Brain microvascular endothelial cell (primary cell): ENCODE measurements around the gene PTTG1IP.

ENCODE experiments used
- DNase-seq: peaks from one replicate; pipeline ENCODE4 v3.0.0-alpha.2; 2020
- H3K27ac ChIP-seq: fragments of 250-450 bp; sonication (Bioruptor Pico); 2 replicates; pipeline ENCODE4 v1.5.1; 2020; ENCODE audit warnings: mild to moderate bottlenecking, moderate library complexity
- H3K27me3 ChIP-seq: fragments of 250-450 bp; sonication (Bioruptor Pico); replicated peaks from 2 replicates; pipeline ENCODE4 v1.5.1; 2020; ENCODE audit warnings: mild to moderate bottlenecking
- H3K36me3 ChIP-seq: fragments of 250-450 bp; sonication (Bioruptor Pico); replicated peaks from 2 replicates; pipeline ENCODE4 v1.5.1; 2020; ENCODE audit warnings: mild to moderate bottlenecking
- H3K4me3 ChIP-seq: 2 replicates; pipeline ENCODE4 v1.5.1; 2011; ENCODE audit warnings: low read depth, mild to moderate bottlenecking, control low read depth, low read length, moderate library complexity
- CTCF ChIP-seq: IDR thresholded peaks from 2 replicates; pipeline ENCODE4 v1.5.1; 2011; ENCODE audit warnings: low read depth, mild to moderate bottlenecking, moderate library complexity, low read length, control low read depth, inconsistent platforms; ENCODE audit errors: missing control alignments
- in situ Hi-C: cut with HindIII; loops from 2 replicates; pipeline ENCODE4 v1.10.0; 2017; ENCODE audit warnings: low sequenced_read_pairs, low pct_ligation_motif_present

PTTG1IP gene

DNA sequence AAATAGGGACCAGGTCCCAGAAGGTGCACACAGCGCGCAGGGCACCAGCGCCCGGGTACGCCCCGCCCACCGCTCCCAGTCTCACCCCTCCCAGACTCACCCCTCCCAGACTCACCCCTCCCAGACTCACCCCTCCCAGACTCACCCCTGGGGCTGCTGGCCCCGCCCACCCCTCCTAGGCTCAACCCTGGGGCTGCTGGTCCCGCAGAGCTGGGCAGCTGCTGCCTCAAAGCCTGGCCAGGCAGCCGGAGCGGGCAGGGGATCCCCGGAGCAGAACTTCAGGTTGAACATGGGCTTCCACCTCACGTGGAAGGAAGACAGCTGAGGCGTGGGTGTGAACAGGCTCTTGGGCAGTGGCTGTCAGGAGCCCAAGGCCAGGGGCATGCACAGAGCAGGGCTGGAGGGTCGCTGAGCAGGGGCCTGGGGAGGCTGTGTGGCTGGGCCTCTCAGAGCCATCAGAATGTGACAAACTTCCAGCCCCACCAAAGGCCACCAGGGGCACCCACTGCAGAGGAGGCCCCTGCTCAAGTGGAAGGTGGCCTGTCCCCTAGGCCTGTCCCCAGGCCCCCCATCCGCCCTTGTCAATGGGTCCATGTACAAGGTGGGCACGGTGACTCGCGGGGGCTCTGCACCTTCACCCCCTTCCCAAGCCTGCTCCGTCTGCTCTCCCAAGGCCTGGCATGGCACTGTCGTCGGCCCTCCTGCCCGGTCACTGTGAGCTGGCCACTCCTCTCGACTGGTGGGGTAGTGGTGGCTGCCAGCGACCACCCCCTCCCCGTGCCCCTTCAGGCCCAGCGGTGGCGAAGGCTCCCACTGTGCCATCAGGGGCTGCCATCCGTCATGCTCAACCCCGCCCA lies 35.2 kb downstream of the PTTG1IP start:
- H3K27me3 ChIP-seq: peaks cover 15% of the 10 kb centered on the region
- H3K36me3 ChIP-seq: no peaks in the 10 kb centered on the region
- H3K27ac ChIP-seq: no peak overlapping the region
- in situ Hi-C loops: no loop called here
- DNase-seq: no peak
- H3K4me3 ChIP-seq: no peak overlapping the region
- no peak for TF ChIP-seq CTCF

GRCh38 chr21:44837537-44837936 lies 36.0 kb downstream of the PTTG1IP start:
- no peaks in the 10 kb centered on the region for H3K36me3 ChIP-seq
- H3K4me3 ChIP-seq: no peak overlapping the region
- no peak overlapping the region for H3K27ac ChIP-seq
- TF ChIP-seq CTCF: no peak
- DNase-seq: no peak
- peaks cover 10% of the 10 kb centered on the region for H3K27me3 ChIP-seq
- in situ Hi-C loops: no loop called here

GRCh38 chr21:44836666-44837471 lies 36.6 kb downstream of the PTTG1IP start:
- H3K27me3 ChIP-seq: peaks cover 6% of the 10 kb centered on the region
- no peak overlapping the region for H3K27ac ChIP-seq
- no peak for TF ChIP-seq CTCF
- H3K36me3 ChIP-seq: no peaks in the 10 kb centered on the region
- in situ Hi-C loops: no loop called here
- DNase-seq: no peak
- no peak overlapping the region for H3K4me3 ChIP-seq

- in situ Hi-C loops: no loop called here
- Histone ChIP-seq H3K27ac (no peak overlapping the region), H3K36me3 (no peaks in the 10 kb centered on the region), H3K27me3 (peaks cover 3% of the 10 kb centered on the region), H3K4me3 (no peak overlapping the region)
- DNase-seq: no peak
- TF ChIP-seq CTCF: no peak
These were observed 37.2 kb downstream of the PTTG1IP start for GRCh38 chr21:44836349-44836665.

DNA sequence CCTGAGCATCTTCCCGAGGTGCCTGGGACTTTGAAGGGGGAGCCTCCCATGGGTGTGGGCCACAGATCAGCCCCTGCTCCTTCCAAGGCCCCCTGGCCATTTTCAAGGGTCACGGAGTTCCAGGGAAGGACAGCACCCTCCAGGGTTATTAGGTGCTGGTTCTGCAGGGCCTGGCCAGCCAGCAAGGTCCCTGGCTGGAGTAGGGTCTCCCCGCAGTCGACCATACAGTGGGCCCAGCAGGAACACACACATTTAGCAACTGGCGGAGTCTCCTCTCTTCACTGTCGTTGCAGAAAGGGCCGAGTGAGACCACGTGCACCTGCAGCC lies 37.9 kb downstream of the PTTG1IP start:
- H3K27me3 ChIP-seq: peaks cover 3% of the 10 kb centered on the region
- H3K27ac ChIP-seq: no peak overlapping the region
- in situ Hi-C loops: no loop called here
- H3K4me3 ChIP-seq: no peak overlapping the region
- no peaks in the 10 kb centered on the region for H3K36me3 ChIP-seq
- DNase-seq: no peak
- no peak for TF ChIP-seq CTCF
